HG03469 (cell line): ENCODE measurements around the gene IP6K3.

Experiments
- ATAC-seq: cut with Tn5 transposase; IDR thresholded peaks from one replicate; pipeline ENCODE4 v1.9.1; 2021; ENCODE audit warnings: mild to moderate bottlenecking, moderate library complexity, moderate number of reproducible peaks; ENCODE audit not compliant: unreplicated experiment

The IP6K3 gene, protein sequence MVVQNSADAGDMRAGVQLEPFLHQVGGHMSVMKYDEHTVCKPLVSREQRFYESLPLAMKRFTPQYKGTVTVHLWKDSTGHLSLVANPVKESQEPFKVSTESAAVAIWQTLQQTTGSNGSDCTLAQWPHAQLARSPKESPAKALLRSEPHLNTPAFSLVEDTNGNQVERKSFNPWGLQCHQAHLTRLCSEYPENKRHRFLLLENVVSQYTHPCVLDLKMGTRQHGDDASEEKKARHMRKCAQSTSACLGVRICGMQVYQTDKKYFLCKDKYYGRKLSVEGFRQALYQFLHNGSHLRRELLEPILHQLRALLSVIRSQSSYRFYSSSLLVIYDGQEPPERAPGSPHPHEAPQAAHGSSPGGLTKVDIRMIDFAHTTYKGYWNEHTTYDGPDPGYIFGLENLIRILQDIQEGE

DNA sequence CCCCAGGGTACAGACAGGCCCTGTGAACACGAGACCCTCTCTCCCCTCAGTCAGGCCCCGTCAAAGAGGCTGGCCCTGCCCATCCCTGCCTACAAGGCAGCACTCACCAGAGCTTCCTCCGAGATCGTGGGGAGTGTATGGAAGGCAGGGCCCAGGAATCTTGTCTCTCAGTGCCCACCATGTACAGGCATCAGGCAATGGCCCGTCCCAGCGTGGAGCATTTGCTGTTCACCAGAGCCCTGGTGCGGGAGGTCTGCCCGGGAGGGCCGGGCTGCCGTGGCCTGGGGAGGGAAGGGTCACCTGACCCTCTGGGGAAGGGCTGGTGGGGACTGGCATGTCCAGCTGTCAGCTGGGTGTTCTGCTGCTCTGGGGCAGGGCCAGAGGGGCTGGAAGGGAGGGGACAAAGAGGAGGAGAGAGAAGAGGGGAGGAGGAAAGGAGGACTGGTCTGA is at the start of gene IP6K3:
Gene IP6K3, minus strand, starts transcription at position 255 of the 450 bp plus-strand sequence. CDS start 11,429 bp downstream, outside the sequence.
- ATAC-seq: no peak

DNA sequence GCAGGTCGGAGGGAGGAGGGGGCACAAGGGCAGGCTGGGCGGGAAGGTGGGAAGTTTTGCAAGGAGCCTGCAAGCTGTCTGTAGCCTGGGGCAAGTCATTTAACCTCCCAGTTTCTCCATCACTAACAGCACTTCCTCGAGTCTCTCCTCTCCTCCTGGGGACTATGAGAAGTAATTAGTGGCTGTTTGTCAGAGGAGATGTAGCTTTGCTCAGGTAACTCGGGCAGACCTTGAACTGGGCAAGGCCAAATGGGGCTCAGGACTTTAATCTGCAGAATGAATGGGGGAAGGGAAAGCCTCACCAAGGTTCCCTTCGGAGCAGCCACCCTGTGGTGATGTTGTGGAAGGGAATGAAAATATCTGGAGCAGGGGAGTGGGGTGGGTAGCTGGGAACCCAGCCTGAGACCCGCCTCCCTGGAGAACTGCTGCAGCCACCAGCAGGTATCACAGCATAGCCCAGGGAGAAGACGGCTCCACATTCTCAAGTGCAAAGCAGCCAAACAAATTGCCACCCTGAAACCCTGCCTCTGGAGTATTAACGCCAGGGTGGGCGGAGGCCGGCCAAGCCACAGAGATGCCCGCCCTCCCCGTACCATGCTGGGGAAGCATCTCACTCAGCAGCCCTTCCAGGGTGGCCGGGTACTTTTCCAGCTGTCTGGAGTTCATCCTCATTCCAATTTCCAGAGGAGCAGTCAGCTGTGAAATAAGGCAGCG is 48.4 kb upstream of the IP6K3 start:
- no peak for ATAC-seq

DNA sequence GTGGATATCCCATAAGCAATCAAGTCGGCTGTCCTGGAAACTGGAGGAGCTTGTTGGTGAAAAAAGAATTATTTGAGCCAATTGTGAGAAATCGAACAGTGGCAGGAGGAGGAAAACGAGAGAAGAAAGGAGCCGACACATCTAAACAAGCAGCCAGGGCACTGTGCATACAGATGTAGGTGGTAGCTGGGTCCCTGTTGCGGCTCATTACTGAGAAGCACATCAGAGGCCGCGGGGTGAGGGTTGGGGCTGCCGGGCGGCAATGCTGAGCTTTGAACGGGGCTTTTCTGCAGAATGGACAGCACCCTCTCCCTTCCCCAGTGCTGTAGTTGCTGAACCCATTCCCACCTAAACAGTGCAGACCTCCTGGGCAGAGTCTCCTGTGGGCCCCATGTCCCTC is 46.3 kb upstream of the IP6K3 start:
- ATAC-seq: no peak

DNA sequence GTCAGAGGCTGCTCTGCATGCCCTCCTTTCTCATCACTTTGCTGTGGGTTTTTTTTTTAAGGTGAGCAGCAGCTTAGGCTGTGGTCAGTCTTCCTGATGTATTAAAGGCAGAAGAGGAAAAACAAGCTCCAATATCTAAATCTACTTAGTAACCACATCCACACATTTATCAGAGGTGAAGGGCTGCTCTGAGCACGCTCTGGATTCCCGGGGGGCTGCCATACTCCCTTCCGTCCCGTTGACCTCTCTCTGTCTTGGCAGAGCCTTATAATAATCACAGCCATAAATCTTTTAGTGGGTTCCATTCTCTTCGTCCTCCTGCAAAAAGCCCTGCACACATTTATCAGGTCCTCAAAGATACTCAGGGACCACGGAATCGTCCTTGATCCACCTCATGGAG is 44.9 kb upstream of the IP6K3 start:
- ATAC-seq: no peak

DNA sequence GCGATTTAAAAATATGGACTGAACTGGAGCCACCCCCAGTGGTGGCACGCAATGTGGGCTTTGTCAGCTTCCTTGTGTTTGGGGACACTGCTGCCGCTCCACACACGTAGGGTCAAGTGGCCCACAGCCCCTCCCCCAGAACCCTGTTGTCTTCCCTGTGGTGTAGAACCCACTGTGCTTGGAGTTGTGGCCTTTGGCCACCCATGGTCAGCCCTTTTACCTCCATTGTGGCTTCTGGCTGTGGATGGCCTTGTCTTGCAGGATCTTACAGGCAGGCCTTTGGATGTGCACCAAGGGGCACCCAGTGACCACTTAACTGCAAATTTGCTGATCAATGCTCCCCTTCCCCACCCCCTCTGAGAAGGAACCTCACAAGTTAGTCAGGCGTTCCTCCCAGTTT is 44.2 kb upstream of the IP6K3 start:
- ATAC-seq: no peak

DNA sequence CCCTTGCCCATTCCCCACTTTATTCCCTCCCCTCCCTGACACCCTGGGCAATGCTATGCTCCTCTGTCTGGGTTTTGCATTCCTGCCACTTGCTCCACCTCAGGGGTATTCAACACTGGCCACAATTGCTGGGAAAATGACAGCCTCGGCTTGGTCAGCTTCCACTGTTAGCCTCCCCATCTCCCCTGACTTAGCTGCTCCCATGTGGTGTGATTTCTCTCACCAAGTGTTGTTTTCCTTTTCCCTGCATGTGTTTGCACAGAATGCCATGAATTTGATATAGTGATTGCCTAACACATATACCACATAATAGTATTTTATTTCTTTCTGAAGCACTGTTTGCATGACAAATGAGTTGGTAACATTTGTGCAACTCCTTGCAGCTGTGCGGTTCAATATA is 43.7 kb upstream of the IP6K3 start:
- no peak for ATAC-seq

DNA sequence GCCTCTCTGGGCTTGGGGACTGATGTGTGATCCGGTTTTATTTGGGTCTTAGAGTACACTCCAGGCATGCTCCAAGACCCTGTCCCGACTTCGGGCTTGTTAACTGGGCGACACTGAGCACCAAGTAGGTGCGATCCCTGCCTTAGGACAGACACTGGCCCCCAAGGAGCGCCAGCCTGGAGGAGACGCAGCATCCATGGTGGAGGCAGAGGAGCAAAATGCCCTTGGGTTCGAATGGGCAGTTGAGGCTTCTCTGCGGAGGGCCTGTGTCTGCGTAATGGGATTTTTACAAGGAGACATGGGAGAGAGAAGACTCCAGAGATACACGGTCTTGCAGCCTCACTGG is 42.8 kb upstream of the IP6K3 start:
- ATAC-seq: no peak

DNA sequence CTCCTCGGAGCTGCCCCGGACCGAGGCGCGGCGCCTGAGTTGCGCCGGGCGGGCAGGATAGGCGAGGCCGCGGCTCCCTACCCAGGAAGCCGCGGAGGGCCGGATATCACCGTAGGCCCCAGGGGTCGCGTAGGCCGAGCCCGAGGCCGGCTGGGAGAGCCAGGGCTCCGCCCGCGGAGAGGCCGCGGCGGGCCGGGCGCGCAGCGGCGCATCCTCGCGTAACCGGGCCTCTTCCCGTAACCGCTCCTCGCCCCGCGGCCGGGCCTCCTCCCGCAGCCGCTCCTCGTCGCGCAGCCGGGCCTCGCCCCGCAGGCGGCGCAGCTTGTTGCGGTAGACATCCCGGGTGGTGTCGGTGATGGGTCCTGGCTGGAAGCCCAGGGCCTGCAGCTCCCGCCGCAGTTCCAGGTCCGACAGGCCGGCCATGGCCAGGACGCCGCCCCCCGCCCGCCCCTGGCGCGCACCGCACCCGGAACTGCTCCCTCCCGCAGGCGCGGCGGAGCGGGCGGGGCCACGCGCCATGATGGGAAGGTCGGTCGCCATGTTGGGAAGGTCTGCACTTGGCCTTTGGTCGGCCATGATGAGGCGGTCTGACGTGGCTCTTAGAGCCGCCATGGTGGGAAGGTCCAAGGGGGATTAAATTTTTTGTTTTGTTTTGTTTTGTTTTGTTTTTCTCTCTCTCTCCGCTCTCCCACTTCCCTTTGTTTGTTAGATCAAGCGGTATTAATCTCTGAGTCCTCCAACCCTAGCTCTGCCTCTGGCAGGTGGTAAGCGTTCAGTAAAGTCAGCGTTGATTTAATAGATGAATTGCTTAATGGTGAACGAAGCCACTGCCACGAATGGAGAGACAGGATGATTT is 42.2 kb upstream of the IP6K3 start, which contains the start of gene LEMD2:
Gene LEMD2, minus strand, starts transcription at position 437 of the 856 bp plus-strand sequence. Its CDS starts 14 bp downstream, at position 423.
- ATAC-seq: peak; percentile 74

DNA sequence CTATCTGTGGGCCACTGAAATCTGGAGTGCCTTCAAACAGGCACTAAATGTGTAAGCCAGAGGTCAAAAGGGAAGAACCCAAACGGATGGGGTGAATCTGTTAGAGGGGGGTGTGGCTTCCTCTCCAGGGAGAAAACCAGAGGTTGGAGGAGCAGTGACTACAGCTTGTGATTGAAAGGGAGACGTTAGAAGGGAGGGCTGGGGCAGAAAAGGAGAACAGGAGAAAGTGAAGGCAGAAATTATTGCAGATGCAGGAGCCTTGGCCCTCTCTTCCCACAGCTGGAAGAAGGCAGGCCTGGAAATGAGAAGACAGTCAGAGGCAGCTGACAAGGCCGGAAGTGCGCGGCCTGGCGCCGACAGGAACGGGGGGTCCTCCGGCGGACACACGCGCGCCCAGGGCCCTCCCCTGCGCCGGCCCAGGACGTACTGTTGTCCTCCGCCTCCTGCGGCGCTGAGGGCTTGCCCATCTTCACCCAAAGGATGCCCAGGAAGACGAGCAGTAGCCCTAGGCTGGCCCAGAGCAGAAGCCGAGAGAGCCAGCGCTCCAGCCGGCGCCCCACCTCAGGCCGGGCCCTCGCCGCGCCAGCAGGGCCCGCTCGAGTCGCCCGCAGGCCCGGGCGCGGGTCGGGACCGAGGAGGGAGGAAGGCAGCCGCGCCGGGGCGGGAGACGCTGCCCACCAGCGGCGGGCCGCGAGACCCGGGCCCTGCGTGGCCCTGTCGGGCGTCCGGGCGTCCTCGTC is 41.4 kb upstream of the IP6K3 start:
- peak; percentile 13 for ATAC-seq

DNA sequence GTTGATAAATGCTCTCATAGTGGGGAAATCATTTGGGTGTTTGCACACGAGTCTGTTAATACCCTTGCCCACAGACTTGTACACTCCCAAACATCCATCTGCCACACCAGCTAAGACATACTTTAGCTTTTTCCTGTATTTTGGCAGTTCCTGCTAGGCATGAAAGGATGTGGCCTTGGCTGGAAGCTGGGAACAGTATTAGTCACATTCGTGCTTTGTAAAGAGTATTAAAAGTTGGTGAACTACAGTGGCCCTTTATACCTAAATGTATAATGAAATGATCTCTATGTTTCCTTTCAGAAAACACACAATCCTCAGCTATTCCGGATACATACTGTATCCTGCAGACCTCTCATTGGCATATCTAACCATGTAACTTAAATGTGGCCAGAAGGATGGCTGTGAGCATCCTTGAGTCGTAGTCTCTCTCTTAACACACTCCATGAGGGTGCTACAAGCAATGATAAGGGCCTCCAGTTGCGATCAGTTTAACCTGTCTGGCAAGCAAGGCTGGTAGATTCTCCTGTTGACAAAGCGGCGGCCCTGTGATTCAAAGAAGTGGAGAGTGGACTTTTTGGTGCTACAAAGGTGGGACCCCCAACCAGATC is 40.7 kb upstream of the IP6K3 start:
- no peak for ATAC-seq

DNA sequence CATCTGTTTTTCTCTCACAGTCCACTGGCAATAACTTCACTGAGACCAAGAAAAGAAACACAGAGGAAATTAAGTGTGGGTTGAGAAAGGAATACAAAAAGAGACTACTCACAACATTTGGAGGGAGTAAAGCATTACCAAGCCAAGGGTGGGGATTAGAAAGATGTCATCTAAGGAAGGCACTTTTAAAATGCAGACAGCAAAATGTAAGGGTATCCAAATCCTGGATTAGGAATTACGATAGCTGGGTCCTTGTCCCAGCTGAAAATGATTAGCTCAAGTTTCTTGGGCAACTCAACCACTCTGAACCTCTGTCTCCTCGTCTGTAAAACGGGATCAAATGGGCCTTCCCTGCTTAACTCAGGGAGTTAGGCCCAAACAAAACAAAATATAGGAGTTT is 40.0 kb upstream of the IP6K3 start:
- ATAC-seq: no peak

DNA sequence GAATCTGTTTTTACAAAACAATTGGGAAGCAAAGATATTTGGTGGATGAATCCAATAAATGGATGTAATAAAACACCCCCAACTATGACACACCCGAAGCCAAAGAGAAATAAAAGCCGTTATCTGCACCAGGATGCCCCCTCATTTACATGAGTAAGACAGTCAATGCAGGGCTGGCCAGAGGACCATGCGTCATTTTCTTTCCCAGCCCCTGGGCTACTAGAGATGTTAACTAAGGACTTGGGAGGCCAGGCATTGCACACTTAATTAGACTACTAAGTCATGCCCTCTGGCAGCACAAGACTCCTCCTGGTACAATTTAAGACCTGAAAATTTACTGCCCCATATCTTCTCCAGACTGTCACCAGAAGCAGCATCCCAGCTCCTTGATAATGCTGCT is 39.1 kb upstream of the IP6K3 start:
- no peak for ATAC-seq

DNA sequence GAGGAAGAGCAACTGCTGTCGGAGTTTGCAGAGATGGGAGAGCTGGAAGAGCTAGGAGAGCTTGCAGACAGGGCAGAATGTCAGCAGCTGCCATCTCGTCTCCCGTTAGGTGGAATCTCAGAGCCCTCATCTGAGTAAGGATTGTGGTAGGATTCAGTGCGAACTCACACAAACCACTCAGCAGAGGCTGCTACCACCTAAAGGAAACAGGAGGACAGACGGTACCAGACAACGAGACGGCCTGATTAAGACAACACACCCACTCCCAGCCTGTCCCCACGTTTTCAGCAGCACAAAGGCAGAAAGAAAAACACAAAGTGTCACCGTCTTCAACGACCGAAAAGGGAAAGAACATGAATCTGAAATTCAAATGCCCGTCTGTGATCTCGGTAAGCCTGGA is 38.1 kb upstream of the IP6K3 start:
- no peak for ATAC-seq

DNA sequence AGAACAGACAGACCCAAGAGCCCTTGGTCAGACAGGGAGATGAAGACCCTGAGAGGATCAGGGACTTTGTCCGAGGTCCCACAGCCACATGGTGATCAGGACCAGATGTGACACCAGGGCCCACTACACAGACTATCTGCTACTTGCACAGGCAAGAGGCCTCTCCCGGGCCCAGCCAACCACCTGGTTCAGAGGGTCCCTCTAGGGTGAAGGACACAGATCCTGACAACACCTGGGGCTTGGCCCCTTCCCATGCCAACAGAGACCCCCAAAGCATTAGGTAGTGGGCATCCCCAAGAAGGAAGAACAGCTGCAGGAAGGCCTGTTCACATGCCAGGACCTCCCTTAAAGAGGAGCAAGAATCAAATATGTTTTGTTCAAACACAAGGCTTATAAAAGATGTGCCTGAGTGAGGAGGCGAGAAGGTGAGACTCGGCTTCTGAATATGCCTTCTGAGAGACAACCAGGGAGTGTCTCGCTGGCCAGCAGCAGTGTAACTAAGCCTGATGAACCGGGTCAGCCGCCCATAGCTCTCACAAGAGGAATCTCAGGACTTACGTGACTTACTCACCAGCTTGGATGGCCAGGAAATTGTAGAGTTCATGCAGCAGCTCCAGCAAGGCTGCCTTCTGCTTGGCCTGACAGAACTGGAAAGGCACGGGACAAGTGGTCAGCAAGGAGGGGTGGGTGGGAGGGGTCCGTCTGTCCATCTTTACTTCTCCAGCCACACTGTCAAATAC is 37.2 kb upstream of the IP6K3 start:
- ATAC-seq: no peak

DNA sequence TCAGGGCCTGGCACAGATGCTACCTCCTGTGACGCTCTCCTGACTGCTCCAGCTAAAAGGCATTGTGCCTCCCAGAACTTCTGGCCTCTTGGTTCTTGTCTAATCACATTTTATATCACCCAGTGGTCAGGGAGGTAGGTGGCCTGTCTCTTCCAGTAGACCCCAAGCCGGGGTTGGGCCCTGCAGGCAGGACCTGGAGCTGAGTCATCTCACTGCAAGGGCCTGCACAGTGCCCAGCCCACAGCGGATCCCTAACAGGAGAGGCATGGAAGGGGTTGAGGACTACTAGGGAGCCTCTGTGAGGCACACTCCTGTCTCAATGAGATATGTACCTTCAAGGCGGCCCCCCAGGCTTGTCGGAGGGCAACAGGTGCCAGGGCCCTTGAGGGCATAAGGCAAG is 35.9 kb upstream of the IP6K3 start:
- no peak for ATAC-seq

DNA sequence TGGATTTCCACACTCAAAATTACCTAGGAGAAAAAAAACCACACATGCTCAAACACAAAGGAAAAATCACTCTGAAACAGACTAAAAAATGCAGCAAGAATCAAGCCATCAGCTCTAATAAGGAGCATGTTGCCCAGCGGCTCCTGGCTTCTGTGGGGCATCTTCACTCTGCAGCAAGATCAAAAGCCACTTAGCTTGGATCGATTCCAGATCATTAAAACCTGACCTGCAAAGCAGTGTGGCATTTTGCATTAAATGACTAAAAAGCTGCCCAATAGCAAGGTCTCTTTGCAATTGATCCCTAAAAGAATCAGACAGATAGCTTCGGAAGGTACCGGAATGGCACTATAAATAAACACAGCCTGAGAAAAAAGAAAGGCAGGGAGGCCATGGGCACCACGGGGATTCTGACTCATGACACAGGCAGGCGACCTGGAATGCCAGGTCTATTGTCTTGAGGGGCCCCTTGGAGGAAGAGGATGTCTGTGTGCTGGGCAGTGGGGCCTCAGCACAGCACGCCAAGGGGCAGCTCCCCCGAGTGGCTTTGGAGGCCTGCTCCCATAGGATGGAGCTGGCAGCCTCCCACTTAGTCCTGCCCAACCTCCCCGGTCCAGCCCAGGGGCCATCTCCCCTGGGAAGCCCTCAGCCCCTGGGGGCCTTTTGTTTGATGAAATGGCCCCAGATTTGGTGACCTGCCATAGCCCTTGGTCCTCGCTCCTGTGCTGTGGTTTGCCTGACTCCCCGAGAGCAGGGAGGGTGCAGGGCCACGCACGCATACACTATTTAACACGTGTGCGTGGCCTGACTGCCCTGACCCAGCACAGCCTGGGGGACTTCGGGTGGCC is 34.6 kb upstream of the IP6K3 start:
- ATAC-seq: no peak

DNA sequence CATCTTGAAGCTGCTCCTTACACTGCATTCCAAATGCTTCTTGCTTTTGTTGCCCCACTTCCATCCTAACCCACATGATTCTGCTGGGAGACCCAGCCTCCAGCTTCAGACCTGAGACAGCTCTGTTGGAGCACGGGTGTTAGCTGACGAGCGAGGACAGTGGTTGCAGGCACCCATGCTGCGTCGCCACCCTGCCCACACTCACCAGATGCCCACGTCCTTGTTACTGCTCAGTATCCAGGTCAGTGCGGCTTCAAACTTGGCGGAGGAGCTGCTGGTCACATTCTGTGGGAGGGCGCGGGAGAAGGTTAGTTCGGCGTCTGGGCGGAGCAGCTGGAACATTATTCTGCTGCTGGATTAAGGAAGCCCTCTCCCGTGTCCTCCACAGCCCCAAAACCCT is 33.2 kb upstream of the IP6K3 start:
- no peak for ATAC-seq

DNA sequence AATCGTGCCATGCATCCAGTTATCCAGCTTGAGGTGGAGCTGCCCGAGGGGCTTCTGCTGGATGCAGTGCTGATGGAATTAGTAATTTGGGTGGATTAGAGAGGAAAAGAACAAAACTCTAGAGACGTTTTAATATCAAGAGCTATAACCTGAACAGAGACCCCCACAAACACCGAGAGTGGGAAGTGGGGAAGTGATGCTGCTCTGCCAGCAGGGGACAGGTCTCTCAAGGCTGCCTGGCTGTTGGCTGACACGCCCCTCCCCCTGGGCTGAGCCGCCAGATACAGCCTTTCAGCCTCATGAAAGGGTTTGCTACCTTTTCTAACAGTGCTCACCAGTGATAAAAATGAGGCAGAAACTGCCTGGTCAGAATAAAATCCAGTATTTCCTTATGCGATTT is 32.6 kb upstream of the IP6K3 start:
- no peak for ATAC-seq
